ENCODE measurements around the gene CCL14. TPM values are rescaled to one million over a fixed set of nuclear protein-coding genes. Genes with fewer than 3 reads are reported as not detected.
"Not testable (repeated sequence)": the region's sequence is repeated elsewhere in the genome, so short reads cannot be mapped to it uniquely, and the experiment has no call there.

CCL14 gene
- total and polyA plus RNA-seq, 8 donors: 14.2 to 123 (median 87.0) TPM

- intact Hi-C loops (cut with DNase I): no loop called here
- Histone ChIP-seq H3K27ac (no peak overlapping the region), H3K4me1 (no peaks in the 10 kb centered on the region), H3K9me3 (no peaks in the 10 kb centered on the region), H3K4me3 (no peak overlapping the region), H3K27me3 (no peaks in the 10 kb centered on the region), H3K36me3 (no peaks in the 10 kb centered on the region)
- DNase-seq: peak in 2 of 4 donors; percentile 36 to 55
- peak; percentile 74 for ATAC-seq
- no peak for TF ChIP-seq CTCF (IDR thresholded peaks at IDR 0.05)
Observed at GRCh38 chr17:36001862-36002603, 15.5 kb upstream of the CCL14 start.

- no peak for TF ChIP-seq CTCF (IDR thresholded peaks at IDR 0.05)
- H3K4me3 ChIP-seq: no peak within 1 kb of the TSS
- H3K27ac ChIP-seq: no peak within 1 kb of the TSS
- no peaks in the 10 kb centered on the region for H3K27me3 ChIP-seq
- no peak for ATAC-seq
- H3K4me1 ChIP-seq: no peaks in the 10 kb centered on the region
- no peaks in the 10 kb centered on the region for H3K9me3 ChIP-seq
- no peak for DNase-seq
- H3K36me3 ChIP-seq: no peaks in the 10 kb centered on the region
- intact Hi-C loops (cut with DNase I): no loop called here
Observed at GRCh38 chr17:36001110-36001771, 14.7 kb upstream of the CCL14 start, which contains the start of gene CCL15. Gene CCL15 (minus strand): TSS chr17:36001553. CDS start chr17:36001492, 61 bp downstream.

- Histone ChIP-seq H3K4me1 (no peaks in the 10 kb centered on the region), H3K4me3 (no peak overlapping the region), H3K27ac (no peak overlapping the region), H3K36me3 (no peaks in the 10 kb centered on the region), H3K9me3 (no peaks in the 10 kb centered on the region), H3K27me3 (no peaks in the 10 kb centered on the region)
- ATAC-seq (no peak), DNase-seq (no peak)
- TF ChIP-seq CTCF (IDR thresholded peaks at IDR 0.05): no peak
- intact Hi-C loops (cut with DNase I): no loop called here
Observed at GRCh38 chr17:36000732-36001109, 14.2 kb upstream of the CCL14 start.

GRCh38 chr17:35998756-35999155 lies 12.2 kb upstream of the CCL14 start:
- ATAC-seq (no peak), DNase-seq (no peak)
- Histone ChIP-seq H3K4me1 (no peaks in the 10 kb centered on the region), H3K9me3 (peaks cover 0 to 3% of the 10 kb centered on the region in 2 donors), H3K36me3 (no peaks in the 10 kb centered on the region), H3K27ac (no peak overlapping the region), H3K27me3 (no peaks in the 10 kb centered on the region), H3K4me3 (no peak overlapping the region)
- intact Hi-C loops (cut with DNase I): no loop called here
- TF ChIP-seq CTCF (IDR thresholded peaks at IDR 0.05): no peak

GRCh38 chr17:35998018-35998545 lies 11.6 kb upstream of the CCL14 start:
- TF ChIP-seq CTCF (IDR thresholded peaks at IDR 0.05): no peak
- H3K27ac ChIP-seq: no peak overlapping the region
- H3K4me1 ChIP-seq: no peaks in the 10 kb centered on the region
- peaks cover 0 to 3% of the 10 kb centered on the region in 2 donors for H3K9me3 ChIP-seq
- H3K36me3 ChIP-seq: no peaks in the 10 kb centered on the region
- H3K4me3 ChIP-seq: no peak overlapping the region
- intact Hi-C loops (cut with DNase I): no loop called here
- no peak for ATAC-seq
- no peak for DNase-seq
- H3K27me3 ChIP-seq: no peaks in the 10 kb centered on the region

- intact Hi-C loops (cut with DNase I); DNase-seq; H3K9me3 ChIP-seq; H3K4me3 ChIP-seq; H3K27ac ChIP-seq; H3K27me3 ChIP-seq; ATAC-seq; H3K4me1 ChIP-seq; H3K36me3 ChIP-seq: not testable (repeated sequence)
Observed at GRCh38 chr17:35995346-35995745, 8.8 kb upstream of the CCL14 start.

All from left lung (tissue), 10 donors.